Hepatic stellate cell (primary cell): ENCODE measurements around the gene CHD3.
A peak's percentile ranks its signal among the peaks of the same experiment; 100 is the strongest.

ENCODE experiments used
- DNase-seq: peaks from one replicate; pipeline ENCODE4 v3.0.0; 2011; ENCODE audit warnings: low spot score

CHD3 gene

GRCh38 chr17:7894226-7894625, 5.6 kb downstream of the CHD3 start:
- no peak for DNase-seq

- DNase-seq, result no peak
Observed at GRCh38 chr17:7894866-7895265, 6.3 kb downstream of the CHD3 start.

- no peak for DNase-seq
Observed at GRCh38 chr17:7897090-7897489, 8.5 kb downstream of the CHD3 start.

- peak; percentile 59 for DNase-seq
Observed at GRCh38 chr17:7897773-7898172, 9.2 kb downstream of the CHD3 start.

- DNase-seq, result no peak
Observed at GRCh38 chr17:7903154-7904103, 14.8 kb downstream of the CHD3 start.

GRCh38 chr17:7909089-7909488, 20.5 kb downstream of the CHD3 start:
- no peak for DNase-seq

- no peak for DNase-seq
Observed at GRCh38 chr17:7910281-7910680, 21.7 kb downstream of the CHD3 start.

- no peak for DNase-seq
Observed at GRCh38 chr17:7910711-7911110, 22.1 kb downstream of the CHD3 start.

- no peak for DNase-seq
Observed at GRCh38 chr17:7911116-7911515, 22.5 kb downstream of the CHD3 start.

- peak; percentile 48 for DNase-seq
Observed at GRCh38 chr17:7912927-7913524, 24.4 kb downstream of the CHD3 start.

GRCh38 chr17:7915179-7915610, 26.6 kb downstream of the CHD3 start:
- DNase-seq, result peak; percentile 35

GRCh38 chr17:7915611-7916384, 27.2 kb downstream of the CHD3 start, which contains the start of gene RNF227:
TSS of gene RNF227 (minus strand) at chr17:7916289. CDS start at chr17:7916195, 94 bp downstream.
- DNase-seq, result peak; percentile 87

GRCh38 chr17:7916385-7916682, 27.7 kb downstream of the CHD3 start:
- no peak for DNase-seq

- DNase-seq, result peak; percentile 47
Observed at GRCh38 chr17:7916808-7917207, 28.2 kb downstream of the CHD3 start.

- DNase-seq, result no peak
Observed at GRCh38 chr17:7922269-7922844, 33.8 kb downstream of the CHD3 start.

- peak; percentile 86 for DNase-seq
Observed at GRCh38 chr17:7922845-7923628, 34.4 kb downstream of the CHD3 start.

- no peak for DNase-seq
Observed at GRCh38 chr17:7927596-7927995, 39.0 kb downstream of the CHD3 start.

GRCh38 chr17:7929158-7930023, 40.8 kb downstream of the CHD3 start, which contains the start of gene KCNAB3:
TSS of gene KCNAB3 (minus strand) at chr17:7929856. CDS start at chr17:7929435, 421 bp downstream.
- DNase-seq, result peak; percentile 84

- DNase-seq, result peak; percentile 32
Observed at GRCh38 chr17:7930841-7931631, 42.4 kb downstream of the CHD3 start.
